WERI-Rb-1 (cell line): ENCODE measurements around the gene OR8G5.
A peak's percentile ranks its signal among the peaks of the same experiment; 100 is the strongest.

ENCODE experiments used
- DNase-seq: peaks from one replicate; pipeline ENCODE4 v3.0.0-alpha.2; 2020
- H3K27ac ChIP-seq: fragments of 250-450 bp; sonication (Bioruptor Pico); 2 replicates; pipeline ENCODE4 v1.5.1; 2020; ENCODE audit warnings: mild to moderate bottlenecking, moderate library complexity
- H3K27me3 ChIP-seq: fragments of 250-450 bp; sonication (Bioruptor Pico); 2 replicates; pipeline ENCODE4 v1.5.1; 2021; ENCODE audit warnings: mild to moderate bottlenecking, low read depth, moderate library complexity; ENCODE audit not compliant: insufficient read depth, severe bottlenecking
- H3K36me3 ChIP-seq: fragments of 250-450 bp; sonication (Bioruptor Pico); 2 replicates; pipeline ENCODE4 v1.5.1; 2020; ENCODE audit warnings: mild to moderate bottlenecking, moderate library complexity
- H3K4me3 ChIP-seq: 2 replicates; pipeline ENCODE4 v1.5.1; 2011; ENCODE audit warnings: low read depth, mild to moderate bottlenecking, control low read depth, low read length
- H3K9me3 ChIP-seq: fragments of 250-450 bp; sonication (Bioruptor Pico); 2 replicates; pipeline ENCODE4 v1.5.1; 2021; ENCODE audit warnings: mild to moderate bottlenecking, moderate library complexity; ENCODE audit not compliant: severe bottlenecking
- CTCF ChIP-seq: IDR thresholded peaks from 2 replicates; pipeline ENCODE4 v1.5.1; 2011; ENCODE audit warnings: low read depth, mild to moderate bottlenecking, control low read depth, inconsistent platforms, low read length

The OR8G5 gene

GRCh38 chr11:124277804-124278203, 21.6 kb downstream of the OR8G5 start:
- Histone ChIP-seq H3K4me3 (no peak overlapping the region), H3K27me3 (no peaks in the 10 kb centered on the region), H3K36me3 (no peaks in the 10 kb centered on the region), H3K27ac (no peak overlapping the region), H3K9me3 (no peaks in the 10 kb centered on the region)
- no peak for DNase-seq
- peak; percentile 44 for TF ChIP-seq CTCF

GRCh38 chr11:124278261-124278660, 22.1 kb downstream of the OR8G5 start:
- no peak for TF ChIP-seq CTCF
- Histone ChIP-seq H3K4me3 (no peak overlapping the region), H3K27me3 (no peaks in the 10 kb centered on the region), H3K36me3 (no peaks in the 10 kb centered on the region), H3K9me3 (no peaks in the 10 kb centered on the region), H3K27ac (no peak overlapping the region)
- DNase-seq = no peak

- no peak overlapping the region for H3K4me3 ChIP-seq
- H3K27ac ChIP-seq = no peak overlapping the region
- peaks cover 5% of the 10 kb centered on the region for H3K9me3 ChIP-seq
- no peak for DNase-seq
- no peak for TF ChIP-seq CTCF
- H3K27me3 ChIP-seq = no peaks in the 10 kb centered on the region
- H3K36me3 ChIP-seq = no peaks in the 10 kb centered on the region
These were observed 29.6 kb downstream of the OR8G5 start for GRCh38 chr11:124285610-124286344.

GRCh38 chr11:124294687-124295086, 38.5 kb downstream of the OR8G5 start:
- no peak for DNase-seq
- Histone ChIP-seq H3K36me3 (no peaks in the 10 kb centered on the region), H3K27ac (no peak overlapping the region), H3K27me3 (no peaks in the 10 kb centered on the region), H3K4me3 (no peak overlapping the region), H3K9me3 (no peaks in the 10 kb centered on the region)
- TF ChIP-seq CTCF = no peak

DNA sequence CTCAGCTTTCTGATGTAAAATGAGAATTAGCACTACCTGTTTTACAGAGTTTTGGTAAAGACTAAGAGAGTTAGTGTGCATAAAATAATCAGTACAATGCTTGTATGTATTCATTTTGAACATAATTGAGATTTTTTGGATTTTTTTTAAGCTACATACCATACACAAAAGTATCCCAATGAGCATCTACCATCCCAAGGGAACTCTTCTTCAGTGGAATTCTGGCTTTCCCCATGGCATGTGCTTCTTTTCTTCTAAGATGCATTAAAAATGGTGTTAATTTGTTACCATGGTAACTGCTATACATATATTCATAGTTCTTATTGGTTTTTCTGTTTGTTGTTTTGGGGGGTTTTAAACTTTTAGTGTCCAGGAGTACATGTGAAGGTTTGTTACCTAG, 39.8 kb downstream of the OR8G5 start:
- Histone ChIP-seq H3K27me3 (no peaks in the 10 kb centered on the region), H3K9me3 (no peaks in the 10 kb centered on the region), H3K27ac (no peak overlapping the region), H3K4me3 (no peak overlapping the region), H3K36me3 (no peaks in the 10 kb centered on the region)
- no peak for TF ChIP-seq CTCF
- no peak for DNase-seq

DNA sequence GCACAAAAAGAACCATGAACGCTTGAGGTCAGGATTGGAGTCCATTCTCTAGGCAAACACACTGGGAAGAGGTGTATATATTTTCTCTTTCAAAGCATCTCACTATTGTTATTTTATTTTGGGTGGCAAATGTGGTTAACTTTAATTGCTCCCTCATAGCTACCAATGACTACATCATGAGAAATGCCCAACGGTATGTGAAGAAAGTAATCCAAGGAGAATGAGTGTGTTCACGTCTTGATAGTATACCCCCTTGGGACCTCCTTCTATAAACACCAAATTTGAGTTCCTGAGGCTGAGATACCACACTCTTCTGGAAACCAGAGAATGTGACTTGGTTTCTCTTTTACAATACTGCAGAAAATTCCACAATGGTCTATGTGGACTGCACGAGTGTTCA, 41.7 kb downstream of the OR8G5 start:
- no peaks in the 10 kb centered on the region for H3K36me3 ChIP-seq
- H3K27ac ChIP-seq = no peak overlapping the region
- H3K27me3 ChIP-seq = no peaks in the 10 kb centered on the region
- no peaks in the 10 kb centered on the region for H3K9me3 ChIP-seq
- TF ChIP-seq CTCF = no peak
- no peak for DNase-seq
- H3K4me3 ChIP-seq = no peak overlapping the region
